Motor neuron (in vitro differentiated cells): ENCODE measurements around the gene CDCA5. TPM values are rescaled to one million over a fixed set of nuclear protein-coding genes. Genes with fewer than 3 reads are reported as not detected.

Experiments
- ATAC-seq, 8 experiments: fragments of 200-7000 bp; cut with Tn5 transposase; replicated peaks in 6 of 8; 2 replicates each; pipeline ENCODE4 v1.8.0; 2021; ENCODE audit warnings: mild to moderate bottlenecking in 8 of 8, moderate library complexity in 8 of 8
- H3K27ac ChIP-seq, 2 donors: fragments of 250-450 bp; sonication (Bioruptor Pico); 2 replicates each; pipeline ENCODE4 v1.9.0; 2021; ENCODE audit warnings: antibody characterized with exemption in 2 of 2, mild to moderate bottlenecking in 2 of 2, moderate library complexity in 1 of 2
- H3K4me1 ChIP-seq, 2 donors: fragments of 250-450 bp; sonication (Bioruptor Pico); replicated peaks in 1 of 2; 2 replicates each; pipeline ENCODE4 v1.6.1; 2021; ENCODE audit warnings: antibody characterized with exemption in 2 of 2, mild to moderate bottlenecking in 2 of 2, moderate library complexity in 1 of 2
- H3K4me3 ChIP-seq, 5 donors: fragments of 250-450 bp; sonication (Bioruptor Pico); 2 replicates each; pipeline ENCODE4 v1.9.0; 2021; ENCODE audit warnings: antibody characterized with exemption in 5 of 5, mild to moderate bottlenecking in 5 of 5, moderate library complexity in 4 of 5
- WGBS, 10 experiments: fragments of 450-650 bp; shearing (Covaris generic); methylation state at CpG; one replicate each; pipeline ENCODE4 v1.0.0; 2022; 5-methylcytosine and 5-hydroxymethylcytosine counted together
- in situ Hi-C, 9 experiments: fragments of 400-800 bp; cut with MboI; loops; one replicate each; pipeline ENCODE4 v1.15.0; 2021; ENCODE audit warnings: low sequenced_read_pairs in 9 of 9, low pct_unique_long_range_greater_than_20kb in 2 of 9; ENCODE audit not compliant: unreplicated experiment in 9 of 9
- total RNA-seq, 8 experiments: library from RNA; unstranded; fragments of 300-600 nt; gene quantifications; 2 replicates each; pipeline versions ENCODE4 v1.2.3 to v1.2.4, GENCODE V29; 2022

Gene CDCA5
- total RNA-seq, 8 experiments from 2014 or later: 0.97 to 25.2 (median 2.0) TPM

DNA sequence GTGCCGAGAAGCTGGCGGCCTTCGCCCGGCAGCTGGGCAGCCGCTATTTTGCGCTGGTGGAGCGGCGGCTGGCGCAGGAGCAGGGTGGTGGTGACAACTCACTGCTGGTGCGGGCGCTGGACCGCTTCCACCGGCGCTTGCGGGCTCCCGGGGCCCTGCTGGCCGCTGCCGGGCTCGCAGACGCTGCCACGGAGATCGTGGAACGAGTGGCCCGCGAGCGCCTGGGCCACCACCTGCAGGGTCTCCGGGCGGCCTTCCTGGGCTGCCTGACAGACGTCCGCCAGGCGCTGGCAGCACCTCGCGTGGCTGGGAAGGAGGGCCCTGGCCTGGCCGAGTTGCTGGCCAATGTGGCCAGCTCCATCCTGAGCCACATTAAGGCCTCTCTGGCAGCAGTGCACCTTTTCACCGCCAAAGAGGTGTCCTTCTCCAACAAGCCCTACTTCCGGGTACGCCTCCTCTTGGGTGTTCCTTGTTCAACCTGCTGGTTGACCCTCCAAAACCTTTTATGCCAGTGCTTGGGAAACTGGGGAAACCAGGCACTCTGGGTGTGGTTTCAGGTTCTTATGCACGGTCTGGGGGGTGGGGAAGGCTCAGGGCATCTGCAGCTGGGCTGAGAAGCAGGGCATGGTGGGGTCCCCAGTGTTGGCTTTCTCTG lies 24.8 kb upstream of the CDCA5 start:
- Histone ChIP-seq H3K4me3 (no peak overlapping the region), H3K4me1 (peaks cover 13 to 15% of the 10 kb centered on the region in 2 donors), H3K27ac (no peak overlapping the region)
- no peak for ATAC-seq
- in situ Hi-C loops: no loop called here
- WGBS, 10 experiments: 91 to 93% methylated on average over 3 to 17 of the region's 38 CpGs; no CpG with 5 or more reads in 8 of the 10 experiments

DNA sequence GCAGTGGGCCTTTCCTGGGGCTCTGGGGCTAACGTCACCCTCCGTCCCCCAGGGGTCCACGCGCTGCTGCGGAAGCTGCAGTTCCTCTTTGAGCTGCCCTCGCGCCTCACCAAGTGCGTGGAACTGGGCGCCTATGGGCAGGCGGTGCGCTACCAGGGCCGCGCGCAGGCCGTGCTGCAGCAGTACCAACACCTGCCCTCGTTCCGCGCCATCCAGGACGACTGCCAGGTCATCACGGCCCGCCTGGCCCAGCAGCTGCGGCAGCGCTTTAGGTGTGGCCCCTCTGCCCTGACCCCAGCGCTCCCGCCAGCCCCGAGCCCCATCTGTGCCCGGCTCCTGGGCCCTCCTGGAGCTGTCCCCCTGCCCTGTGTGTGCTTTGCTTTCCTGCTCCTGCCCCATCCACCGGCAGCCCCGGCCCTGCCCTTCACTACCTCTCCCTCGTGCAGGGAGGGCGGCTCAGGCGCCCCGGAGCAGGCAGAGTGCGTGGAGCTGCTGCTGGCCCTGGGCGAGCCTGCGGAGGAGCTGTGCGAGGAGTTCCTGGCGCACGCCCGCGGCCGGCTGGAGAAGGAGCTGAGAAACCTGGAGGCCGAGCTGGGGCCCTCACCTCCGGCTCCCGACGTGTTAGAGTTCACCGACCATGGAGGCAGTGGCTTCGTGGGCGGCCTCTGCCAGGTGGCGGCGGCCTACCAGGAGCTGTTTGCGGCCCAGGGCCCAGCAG lies 24.1 kb upstream of the CDCA5 start:
- WGBS, 10 experiments: 82 to 97% (median 96%) methylated on average over 2 to 7 of the region's 52 CpGs; no CpG with 5 or more reads in 7 of the 10 experiments
- no peak for ATAC-seq
- in situ Hi-C loops: no loop called here
- Histone ChIP-seq H3K4me1 (peaks cover 8 to 10% of the 10 kb centered on the region in 2 donors), H3K4me3 (no peak overlapping the region), H3K27ac (no peak overlapping the region)

DNA sequence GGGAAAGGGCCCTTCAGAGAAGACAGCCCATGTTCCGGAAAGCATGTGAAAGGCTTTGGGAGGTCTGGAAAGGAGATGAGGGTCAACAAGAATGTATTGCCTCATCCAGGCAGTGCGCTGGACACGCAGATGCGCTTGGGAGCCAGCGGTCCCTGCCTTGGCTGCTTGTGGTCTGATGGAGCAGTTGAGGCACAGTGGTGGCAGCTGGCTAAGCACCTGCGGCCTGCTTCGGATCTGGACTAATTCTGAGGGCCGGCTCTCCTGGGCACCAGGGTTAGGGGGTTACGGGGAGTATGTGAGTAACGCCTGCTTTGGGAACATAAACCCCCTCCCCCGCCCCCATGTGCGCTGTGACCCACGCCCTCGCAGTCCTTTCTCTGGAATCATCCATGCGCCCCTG lies 23.2 kb upstream of the CDCA5 start:
- no peak overlapping the region for H3K27ac ChIP-seq
- peaks cover 8 to 10% of the 10 kb centered on the region in 2 donors for H3K4me1 ChIP-seq
- no peak overlapping the region for H3K4me3 ChIP-seq
- ATAC-seq: no peak
- 68 to 98% (median 93%) methylated on average over 3 to 6 of the region's 15 CpGs; no CpG with 5 or more reads in 5 of the 10 experiments for WGBS, 10 experiments
- in situ Hi-C loops: no loop called here

DNA sequence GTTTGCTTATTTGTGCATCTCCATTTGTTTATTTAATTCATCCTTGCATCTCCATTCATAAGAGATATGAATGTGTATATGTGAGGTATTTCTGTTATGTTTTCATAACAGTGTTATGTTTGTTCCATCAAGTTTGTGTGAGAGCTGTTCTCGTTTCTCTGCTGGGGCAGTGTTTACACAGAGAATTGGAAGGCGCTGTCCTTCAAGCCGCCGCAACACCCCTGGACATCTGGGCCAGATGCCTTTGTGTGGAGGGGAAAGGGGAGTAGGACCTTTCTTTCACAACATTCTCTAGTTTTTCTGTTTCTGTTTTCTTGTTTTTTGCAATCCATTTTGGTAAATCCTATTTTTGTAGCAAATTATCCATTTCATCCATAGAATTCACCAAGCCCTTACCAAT lies 20.8 kb upstream of the CDCA5 start:
- peak in 1 of 8 experiments; percentile 30 for ATAC-seq
- 50 to 100% (median 87%) methylated on average over 1 to 4 of the region's 4 CpGs for WGBS, 10 experiments
- Histone ChIP-seq H3K27ac (no peak overlapping the region), H3K4me1 (no peaks in the 10 kb centered on the region), H3K4me3 (no peak overlapping the region)
- in situ Hi-C loops: no loop called here

DNA sequence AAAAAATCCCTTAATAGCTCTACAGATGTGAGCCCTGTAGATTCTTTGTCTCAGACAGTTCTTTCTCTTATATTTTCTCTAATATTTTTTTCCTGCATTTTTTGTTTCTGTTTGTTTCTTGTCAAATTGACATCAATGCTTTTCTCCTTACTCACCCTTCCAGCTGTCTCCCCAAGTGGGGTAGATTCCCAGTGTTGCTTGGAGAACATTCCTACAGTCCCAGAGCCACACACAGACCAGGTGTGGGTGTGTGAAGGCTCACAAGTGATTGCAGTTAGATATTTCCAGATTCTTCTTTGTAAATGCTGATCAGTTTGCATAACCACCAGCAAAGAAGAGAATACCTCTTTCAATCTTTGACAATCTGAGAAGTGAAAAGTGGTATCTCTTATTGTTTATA lies 19.6 kb upstream of the CDCA5 start:
- H3K27ac ChIP-seq: no peak overlapping the region
- no peak for ATAC-seq
- in situ Hi-C loops: no loop called here
- H3K4me3 ChIP-seq: no peak overlapping the region
- no peaks in the 10 kb centered on the region for H3K4me1 ChIP-seq

DNA sequence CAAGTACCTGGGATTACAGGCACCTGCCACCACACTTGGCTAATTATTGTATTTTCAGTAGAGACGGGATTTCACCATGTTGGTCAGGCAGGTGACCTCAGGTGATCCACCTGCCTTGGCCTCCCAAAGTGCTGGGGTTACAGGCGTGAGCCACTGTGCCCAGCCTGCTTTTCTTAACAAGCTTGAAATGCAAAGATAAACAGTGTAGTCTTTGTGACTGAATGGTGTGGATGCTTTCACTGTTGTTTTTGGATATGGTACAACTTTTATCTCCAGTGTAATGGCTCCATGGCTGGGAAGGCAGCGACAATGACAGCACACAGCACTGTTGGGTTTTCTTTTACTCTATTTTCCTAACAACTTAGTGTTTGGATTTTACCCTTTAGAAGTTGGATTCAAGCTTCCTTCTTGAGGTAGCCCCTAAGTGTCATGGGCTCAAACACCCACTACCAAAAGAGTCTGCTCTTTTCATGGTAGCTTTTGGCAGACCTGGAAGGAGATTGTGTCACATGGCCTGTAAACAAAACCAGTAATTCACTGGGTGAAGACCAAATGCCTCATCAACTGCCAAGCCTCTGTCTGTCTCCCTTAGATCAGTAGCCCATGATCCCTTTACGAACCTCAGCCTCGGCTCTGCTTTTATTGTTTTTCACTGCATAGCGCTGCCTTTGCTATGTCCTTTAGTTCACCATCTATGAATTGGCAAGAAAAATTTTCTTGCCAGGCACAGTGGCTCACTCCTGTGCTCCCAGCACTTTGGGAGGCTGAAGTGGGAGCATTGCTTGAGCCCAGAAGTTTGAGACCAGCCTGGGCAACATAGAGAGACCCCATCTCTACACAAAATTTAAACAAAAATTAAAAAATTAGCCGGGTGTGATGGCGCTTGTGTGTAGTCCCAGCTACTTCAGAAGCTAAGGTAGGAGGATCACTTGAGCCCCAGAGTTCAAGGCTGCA lies 18.6 kb upstream of the CDCA5 start:
- H3K4me3 ChIP-seq: no peak overlapping the region
- H3K4me1 ChIP-seq: peaks cover 0 to 1% of the 10 kb centered on the region in 2 donors
- no peak overlapping the region for H3K27ac ChIP-seq
- WGBS, 10 experiments: 80 to 100% (median 98%) methylated on average over 1 to 6 of the region's 8 CpGs
- peak in 1 of 8 experiments; percentile 75 for ATAC-seq
- in situ Hi-C loops: no loop called here

DNA sequence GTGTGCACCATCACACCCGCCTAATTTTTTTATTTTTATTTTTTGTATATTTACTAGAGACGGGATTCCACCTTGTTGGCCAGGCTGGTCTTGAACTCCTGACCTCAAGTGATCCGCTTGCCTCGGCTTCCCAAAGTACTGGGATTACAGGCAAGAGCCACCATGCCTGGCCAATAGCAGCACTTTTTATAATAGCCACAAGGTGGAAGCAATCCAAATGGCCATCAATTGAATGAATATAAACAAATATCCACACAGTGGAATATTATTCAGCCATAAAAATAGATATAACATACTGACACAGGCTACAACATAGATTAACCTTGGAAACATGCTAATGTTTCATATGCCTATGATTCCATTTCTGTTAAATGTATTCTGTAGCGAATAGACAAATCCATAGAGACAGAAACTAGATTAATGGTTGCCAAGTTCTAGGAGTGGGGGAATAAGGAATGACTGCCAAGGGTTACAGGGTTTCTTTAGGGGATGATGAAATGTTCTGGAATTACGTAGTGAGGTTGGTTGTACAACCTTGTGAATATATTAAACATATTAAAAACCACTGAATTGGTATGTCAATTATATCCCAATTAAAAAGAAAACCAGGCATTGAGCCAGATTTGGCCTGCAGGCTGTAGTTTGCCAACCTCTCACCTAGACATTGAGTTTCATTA lies 17.0 kb upstream of the CDCA5 start:
- WGBS, 10 experiments: 79 to 95% (median 83%) methylated on average over 3 to 6 of the region's 6 CpGs; no CpG with 5 or more reads in 1 of the 10 experiments
- in situ Hi-C loops: no loop called here
- Histone ChIP-seq H3K4me1 (peaks cover 6 to 7% of the 10 kb centered on the region in 2 donors), H3K4me3 (no peak overlapping the region), H3K27ac (no peak overlapping the region)
- ATAC-seq: no peak

DNA sequence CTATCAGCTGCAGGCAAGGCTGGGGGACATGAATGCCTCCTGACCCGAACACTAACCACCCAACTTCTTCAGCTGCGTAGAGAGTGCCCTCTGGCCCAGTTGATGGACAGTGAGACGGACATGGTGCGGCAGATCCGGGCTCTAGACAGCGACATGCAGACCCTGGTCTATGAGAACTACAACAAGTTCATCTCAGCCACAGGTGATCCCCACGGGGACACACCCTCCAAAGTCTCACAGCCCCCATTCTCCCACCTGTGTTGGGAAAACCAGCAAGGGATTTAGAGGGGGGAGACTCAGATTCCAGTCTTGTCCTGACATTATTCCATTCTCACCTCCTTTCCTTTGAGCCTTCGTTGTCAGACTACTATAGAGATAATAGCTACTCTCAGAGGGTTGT lies 13.1 kb upstream of the CDCA5 start:
- H3K4me3 ChIP-seq: peak overlapping the region; percentile 79 to 99 (median 89)
- H3K27ac ChIP-seq: peak overlapping the region; percentile 95 to 99
- H3K4me1 ChIP-seq: peaks cover 7 to 8% of the 10 kb centered on the region in 2 donors
- in situ Hi-C loops: no loop called here
- 0 to 75% (median 53%) methylated on average over 1 to 6 of the region's 8 CpGs; no CpG with 5 or more reads in 4 of the 10 experiments for WGBS, 10 experiments
- ATAC-seq: peak in 2 of 8 experiments; percentile 3 to 9

DNA sequence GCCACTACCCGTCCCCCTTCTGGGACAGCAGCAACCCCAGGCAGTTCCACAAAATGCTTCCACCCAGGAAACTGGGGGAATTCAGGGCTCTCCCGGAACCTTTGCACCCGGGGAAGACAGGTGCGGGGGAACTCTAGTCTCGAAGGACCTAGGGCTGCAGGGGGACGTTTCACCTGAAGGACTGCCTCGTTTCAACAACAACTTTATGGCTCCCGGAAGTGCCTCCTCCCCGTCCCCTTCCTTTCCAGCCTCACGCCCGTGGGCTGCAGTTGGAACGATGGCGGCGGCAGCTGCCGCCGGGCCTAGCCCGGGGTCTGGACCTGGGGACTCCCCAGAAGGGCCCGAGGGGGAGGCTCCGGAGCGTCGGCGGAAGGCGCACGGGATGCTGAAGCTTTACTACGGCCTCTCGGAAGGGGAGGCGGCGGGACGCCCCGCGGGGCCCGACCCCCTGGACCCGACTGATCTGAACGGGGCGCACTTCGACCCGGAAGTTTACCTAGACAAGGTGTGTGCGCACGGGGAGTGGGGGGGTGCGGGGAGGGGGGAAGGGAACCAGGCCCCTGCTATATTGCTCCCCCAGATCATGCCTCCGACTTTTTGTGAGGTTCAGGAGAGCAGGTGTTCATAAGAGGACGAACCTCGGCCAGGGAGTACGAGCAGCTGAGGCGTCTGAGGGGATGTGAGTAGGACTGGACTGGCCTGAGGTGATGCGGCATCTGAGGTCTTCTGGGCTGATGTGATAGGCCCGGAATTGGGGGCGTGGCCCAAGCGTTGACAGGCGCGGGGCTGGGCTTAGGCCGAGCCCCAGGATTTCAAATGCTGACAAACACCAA lies 12.3 kb upstream of the CDCA5 start, which contains the start of gene VPS51:
Gene VPS51, plus strand, starts transcription at position 241 of the 833 bp plus-strand sequence. Its CDS starts 37 bp downstream, at position 278.
- WGBS, 10 experiments: 0 to 33% (median 0%) methylated on average over 1 to 4 of the region's 52 CpGs; no CpG with 5 or more reads in 7 of the 10 experiments
- Histone ChIP-seq H3K4me1 (peaks cover 7 to 8% of the 10 kb centered on the region in 2 donors), H3K27ac (peak within 1 kb of the TSS; percentile 95 to 99), H3K4me3 (peak within 1 kb of the TSS; percentile 79 to 99 (median 89))
- peak; percentile 94 to 97 (median 96) for ATAC-seq
- in situ Hi-C loops: no loop called here

DNA sequence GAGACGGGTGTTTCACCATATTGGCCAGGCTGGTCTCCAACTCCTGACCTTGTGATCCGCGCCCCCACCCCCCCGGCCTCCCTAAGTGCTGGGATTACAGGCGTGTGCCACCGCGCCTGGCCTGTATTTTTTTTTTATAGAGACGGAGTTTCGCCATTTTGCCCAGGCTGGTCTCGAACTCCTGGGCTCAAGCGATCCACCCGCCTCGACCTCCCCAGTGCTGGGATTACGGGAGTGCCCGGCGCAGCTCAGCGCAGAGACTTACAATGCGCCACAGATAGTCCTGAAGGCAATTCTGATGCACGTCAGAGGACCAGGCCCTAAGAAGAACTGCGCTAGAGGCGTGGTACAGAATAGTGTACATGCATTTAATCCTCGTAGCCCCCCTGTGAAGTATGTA lies 11.6 kb upstream of the CDCA5 start:
- in situ Hi-C loops: no loop called here
- 77 to 100% (median 94%) methylated on average over 1 to 9 of the region's 22 CpGs; no CpG with 5 or more reads in 4 of the 10 experiments for WGBS, 10 experiments
- Histone ChIP-seq H3K4me1 (peaks cover 7 to 8% of the 10 kb centered on the region in 2 donors), H3K27ac (peak overlapping the region in 1 of 2 donors; percentile 99), H3K4me3 (peak overlapping the region in 2 of 5 donors; percentile 90 to 99)
- ATAC-seq: no peak

DNA sequence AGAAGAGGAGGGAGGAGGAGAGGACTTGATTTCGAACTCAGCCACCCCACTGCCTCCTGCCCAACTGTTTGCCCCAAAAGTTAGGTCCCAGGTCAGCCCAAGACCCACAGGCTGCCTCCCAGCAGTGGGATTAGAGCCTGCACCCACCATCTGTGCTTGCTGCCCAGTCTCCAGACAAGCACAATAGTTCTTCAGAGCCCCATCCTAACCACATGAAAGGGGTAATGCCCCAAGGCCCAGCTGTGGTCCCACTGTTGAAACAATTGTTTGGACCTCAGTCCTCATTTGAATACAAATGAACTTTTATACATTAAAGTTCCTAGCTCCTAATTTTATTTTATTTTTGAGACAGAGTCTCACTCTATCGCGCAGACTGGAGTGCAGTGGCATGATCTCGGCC lies 6.8 kb upstream of the CDCA5 start:
- WGBS, 10 experiments: 78 to 100% (median 95%) methylated on average over 1 to 3 of the region's 4 CpGs; no CpG with 5 or more reads in 3 of the 10 experiments
- Histone ChIP-seq H3K4me3 (no peak overlapping the region), H3K4me1 (peaks cover 0 to under 1% of the 10 kb centered on the region in 2 donors), H3K27ac (no peak overlapping the region)
- no peak for ATAC-seq
- in situ Hi-C loops: no loop called here
